Measurements from ENCODE around the gene TMEM91.

Gene TMEM91

GRCh38 chr19:41431426-41432386 lies 55.4 kb downstream of the TMEM91 start:
- DNase-seq (ENCODE audit: low read depth in 2 of 2), result no peak

DNA sequence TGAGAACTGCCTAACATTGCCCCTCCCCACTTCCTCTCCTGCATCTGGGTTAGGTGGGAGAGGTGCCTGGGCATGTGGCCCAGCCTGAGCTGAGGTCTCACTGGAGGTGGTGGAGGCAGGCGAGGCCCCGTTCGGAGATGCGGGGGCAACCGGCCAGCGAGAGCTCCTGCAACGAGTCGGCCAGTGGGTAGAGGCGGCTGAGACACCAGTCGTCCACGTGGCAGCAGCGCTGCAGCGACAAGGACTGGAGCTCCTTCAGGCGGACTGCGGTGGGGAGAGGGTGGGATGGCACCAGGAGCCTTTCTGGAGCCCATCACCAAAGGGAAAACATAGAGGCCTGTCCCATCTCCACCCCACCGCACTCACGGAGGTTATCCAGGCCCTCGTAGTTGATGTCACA lies 56.8 kb downstream of the TMEM91 start:
- no peak for DNase-seq (ENCODE audit: low read depth in 2 of 2)

Measured in stimulated activated CD8-positive, alpha-beta memory T cell treated with anti-CD3 and anti-CD28 coated beads, Interleukin-7, amount 100 ng/mL, for 1 hour (primary cell).